Fibroblast of skin of scalp (primary cell): ENCODE measurements around the gene GALNT11.

ENCODE experiments used
- DNase-seq: peaks from one replicate; pipeline ENCODE4 v3.0.0-alpha.2; 2013

GALNT11 gene

GRCh38 chr7:152152267-152152666 is 126.8 kb downstream of the GALNT11 start:
- no peak for DNase-seq

DNA sequence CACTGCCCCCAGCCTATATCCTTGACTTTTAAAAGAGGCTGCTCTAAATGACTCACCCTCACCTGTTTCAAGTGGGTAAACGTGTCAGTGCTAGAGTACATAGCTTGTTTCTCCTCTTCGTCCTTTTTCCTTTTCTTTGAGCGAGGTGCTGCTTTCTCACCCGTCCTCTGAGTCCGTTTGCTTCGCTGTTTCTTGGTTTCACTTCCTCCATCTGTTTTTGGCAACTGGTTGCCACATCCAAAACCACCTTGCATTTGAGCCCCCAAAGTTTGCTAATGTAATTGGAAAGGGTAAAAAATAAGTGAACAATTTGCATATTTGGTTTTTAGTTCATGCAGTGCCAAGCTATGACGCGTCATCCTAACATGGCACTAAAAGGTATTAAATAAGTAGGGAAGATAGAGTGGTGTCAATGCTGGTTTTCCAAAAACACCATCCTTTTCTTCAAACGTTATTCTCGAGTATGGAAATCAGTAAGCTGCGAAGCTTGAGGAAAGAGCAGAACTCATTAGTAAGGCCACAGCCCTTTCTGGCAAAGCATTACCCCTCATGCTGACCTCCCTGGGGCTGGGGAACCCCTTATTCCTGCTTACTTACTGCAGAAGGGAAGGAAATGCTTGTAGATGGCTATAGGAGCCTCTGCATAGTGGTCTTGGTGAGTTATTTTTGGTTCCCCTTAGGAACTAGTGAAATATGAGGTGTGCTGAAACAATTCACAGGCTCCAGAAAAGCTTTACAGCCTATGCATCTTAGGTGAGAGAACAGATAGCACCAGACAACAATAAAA is 133.5 kb downstream of the GALNT11 start:
- no peak for DNase-seq

DNA sequence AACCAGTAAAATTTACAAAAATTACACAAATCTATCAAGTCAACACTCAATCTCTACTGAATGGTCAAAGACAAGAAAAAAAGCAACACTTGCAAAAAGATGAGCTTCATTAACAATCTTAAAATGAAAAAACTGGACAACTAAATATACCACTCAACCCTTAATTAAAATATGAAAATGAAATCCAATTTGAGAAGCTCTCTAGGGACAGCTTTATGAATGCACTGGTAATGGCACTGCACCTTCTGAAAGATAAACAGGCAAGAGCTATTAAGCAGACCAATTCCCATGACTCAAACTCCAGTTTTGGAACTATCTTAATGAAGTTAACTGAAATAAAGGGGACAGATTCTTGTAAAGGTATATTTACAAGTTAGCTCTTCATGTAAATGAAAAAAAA is 135.7 kb downstream of the GALNT11 start:
- no peak for DNase-seq

DNA sequence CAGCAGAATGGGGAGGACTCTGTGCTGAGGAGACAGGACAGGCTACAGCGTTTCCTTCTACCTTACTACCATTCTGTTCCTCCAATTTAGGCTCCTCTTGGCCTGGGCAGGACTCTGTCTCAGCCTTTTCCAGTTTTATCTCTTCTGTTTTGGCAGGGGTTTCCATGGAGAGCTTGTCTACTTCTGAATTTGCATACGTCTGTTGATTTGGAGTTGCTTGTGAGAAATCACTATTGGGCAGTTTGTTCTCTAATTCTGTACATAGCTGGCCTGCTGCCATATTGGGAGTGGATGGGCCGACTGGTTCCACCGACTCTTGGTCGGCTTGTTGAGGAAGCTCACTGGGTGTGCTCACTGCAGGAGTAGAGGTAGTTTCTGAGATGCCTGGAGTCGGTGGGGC is 136.8 kb downstream of the GALNT11 start:
- no peak for DNase-seq
